Measurements from ENCODE around the gene MITF. TPM values are rescaled to one million over a fixed set of nuclear protein-coding genes. Genes with fewer than 3 reads are reported as not detected.
A peak's percentile ranks its signal among the peaks of the same experiment; 100 is the strongest.

The MITF gene
- total and polyA plus RNA-seq, 2 experiments from 2014 or later = 73.2 to 99.9 TPM

GRCh38 chr3:69755795-69756194 is 16.5 kb downstream of the MITF start:
- TF ChIP-seq CTCF (IDR thresholded peaks at IDR 0.05; ENCODE audit: low read depth, low read length) = no peak
- no peaks in the 10 kb centered on the region for H3K27me3 ChIP-seq
- no peak for DNase-seq (ENCODE audit: low read depth in 1 of 2, low spot score in 1 of 2)
- H3K9me3 ChIP-seq (ENCODE audit: low read depth) = no peaks in the 10 kb centered on the region
- no peak overlapping the region for H3K27ac ChIP-seq
- no peaks in the 10 kb centered on the region for H3K36me3 ChIP-seq
- no peaks in the 10 kb centered on the region for H3K4me1 ChIP-seq (ENCODE audit: low read depth)
- H3K4me3 ChIP-seq = no peak overlapping the region

GRCh38 chr3:69761896-69762767 is 22.9 kb downstream of the MITF start:
- Histone ChIP-seq H3K9me3 (ENCODE audit: low read depth) (no peaks in the 10 kb centered on the region), H3K4me1 (ENCODE audit: low read depth) (peaks cover 43% of the 10 kb centered on the region), H3K4me3 (no peak overlapping the region), H3K27me3 (no peaks in the 10 kb centered on the region), H3K27ac (peak overlapping the region; percentile 44), H3K36me3 (no peaks in the 10 kb centered on the region)
- peak in 1 of 2 donors; percentile 68 for DNase-seq (ENCODE audit: low read depth in 1 of 2, low spot score in 1 of 2)
- TF ChIP-seq CTCF (IDR thresholded peaks at IDR 0.05; ENCODE audit: low read depth, low read length) = no peak

- H3K9me3 ChIP-seq (ENCODE audit: low read depth) = no peaks in the 10 kb centered on the region
- no peak overlapping the region for H3K4me3 ChIP-seq
- H3K4me1 ChIP-seq (ENCODE audit: low read depth) = peaks cover 43% of the 10 kb centered on the region
- no peak for DNase-seq (ENCODE audit: low read depth in 1 of 2, low spot score in 1 of 2)
- H3K27me3 ChIP-seq = no peaks in the 10 kb centered on the region
- no peaks in the 10 kb centered on the region for H3K36me3 ChIP-seq
- peak overlapping the region; percentile 44 for H3K27ac ChIP-seq
- no peak for TF ChIP-seq CTCF (IDR thresholded peaks at IDR 0.05; ENCODE audit: low read depth, low read length)
These were observed 23.5 kb downstream of the MITF start for GRCh38 chr3:69762768-69763229.

GRCh38 chr3:69763458-69763857 is 24.2 kb downstream of the MITF start:
- no peak for DNase-seq (ENCODE audit: low read depth in 1 of 2, low spot score in 1 of 2)
- Histone ChIP-seq H3K27ac (peak overlapping the region; percentile 27), H3K4me3 (no peak overlapping the region), H3K4me1 (ENCODE audit: low read depth) (peaks cover 43% of the 10 kb centered on the region), H3K36me3 (no peaks in the 10 kb centered on the region), H3K27me3 (no peaks in the 10 kb centered on the region), H3K9me3 (ENCODE audit: low read depth) (no peaks in the 10 kb centered on the region)
- no peak for TF ChIP-seq CTCF (IDR thresholded peaks at IDR 0.05; ENCODE audit: low read depth, low read length)

GRCh38 chr3:69764121-69764741 is 25.0 kb downstream of the MITF start:
- no peaks in the 10 kb centered on the region for H3K27me3 ChIP-seq
- H3K4me3 ChIP-seq = no peak overlapping the region
- DNase-seq (ENCODE audit: low read depth in 1 of 2, low spot score in 1 of 2) = no peak
- H3K9me3 ChIP-seq (ENCODE audit: low read depth) = no peaks in the 10 kb centered on the region
- H3K4me1 ChIP-seq (ENCODE audit: low read depth) = peaks cover 43% of the 10 kb centered on the region
- H3K27ac ChIP-seq = peak overlapping the region; percentile 87
- no peaks in the 10 kb centered on the region for H3K36me3 ChIP-seq
- TF ChIP-seq CTCF (IDR thresholded peaks at IDR 0.05; ENCODE audit: low read depth, low read length) = no peak

All from cardiac muscle cell (in vitro differentiated cells and primary cell).